Measurements from ENCODE around the gene RAB8B.

Gene RAB8B

DNA sequence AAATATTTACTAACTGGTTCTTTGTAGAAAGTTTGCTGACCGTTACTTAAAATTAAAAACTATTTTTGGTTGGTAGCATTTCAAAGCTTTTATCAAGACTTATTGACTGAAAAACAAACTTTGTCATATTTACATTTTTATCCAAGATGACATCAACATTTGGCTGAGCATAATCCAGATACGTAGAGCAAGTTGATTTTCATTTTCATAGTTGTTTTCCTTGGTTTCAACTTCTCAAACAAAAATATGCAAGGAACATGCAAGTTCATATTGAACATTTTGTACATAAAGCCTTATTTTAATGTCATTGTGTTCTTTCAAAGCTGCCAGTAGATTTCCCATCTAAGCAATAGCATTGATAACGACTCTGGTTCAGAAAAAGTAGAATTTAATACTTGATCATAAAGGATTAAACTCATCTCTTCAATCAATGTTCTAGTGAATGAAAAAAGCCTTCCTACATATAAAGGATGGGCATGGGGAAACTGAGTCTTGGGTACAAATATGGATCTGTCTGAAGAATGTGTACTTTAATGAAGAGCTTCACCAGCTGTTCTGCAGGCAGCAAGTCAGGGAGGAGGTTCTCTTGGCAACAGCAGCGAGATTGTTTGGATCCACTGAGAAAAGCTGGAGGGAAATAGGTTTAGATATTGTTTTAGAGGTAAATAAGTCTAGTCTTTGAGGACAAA is 5.6 kb downstream of the RAB8B start:
- H3K4me3 ChIP-seq (ENCODE audit: low read length): no peak overlapping the region
- TF ChIP-seq, protein P1, sequence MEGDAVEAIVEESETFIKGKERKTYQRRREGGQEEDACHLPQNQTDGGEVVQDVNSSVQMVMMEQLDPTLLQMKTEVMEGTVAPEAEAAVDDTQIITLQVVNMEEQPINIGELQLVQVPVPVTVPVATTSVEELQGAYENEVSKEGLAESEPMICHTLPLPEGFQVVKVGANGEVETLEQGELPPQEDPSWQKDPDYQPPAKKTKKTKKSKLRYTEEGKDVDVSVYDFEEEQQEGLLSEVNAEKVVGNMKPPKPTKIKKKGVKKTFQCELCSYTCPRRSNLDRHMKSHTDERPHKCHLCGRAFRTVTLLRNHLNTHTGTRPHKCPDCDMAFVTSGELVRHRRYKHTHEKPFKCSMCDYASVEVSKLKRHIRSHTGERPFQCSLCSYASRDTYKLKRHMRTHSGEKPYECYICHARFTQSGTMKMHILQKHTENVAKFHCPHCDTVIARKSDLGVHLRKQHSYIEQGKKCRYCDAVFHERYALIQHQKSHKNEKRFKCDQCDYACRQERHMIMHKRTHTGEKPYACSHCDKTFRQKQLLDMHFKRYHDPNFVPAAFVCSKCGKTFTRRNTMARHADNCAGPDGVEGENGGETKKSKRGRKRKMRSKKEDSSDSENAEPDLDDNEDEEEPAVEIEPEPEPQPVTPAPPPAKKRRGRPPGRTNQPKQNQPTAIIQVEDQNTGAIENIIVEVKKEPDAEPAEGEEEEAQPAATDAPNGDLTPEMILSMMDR (IDR thresholded peaks at IDR 0.05; ENCODE audit: insufficient read depth, low read depth, low read length, missing control alignments): no peak
- no peak for DNase-seq (ENCODE audit: low read depth)

- TF ChIP-seq, protein P1 (IDR thresholded peaks at IDR 0.05; ENCODE audit: insufficient read depth, low read depth, low read length, missing control alignments): no peak
- no peak for DNase-seq (ENCODE audit: low read depth)
- H3K4me3 ChIP-seq (ENCODE audit: low read length): no peak overlapping the region
Observed at GRCh38 chr15:63195569-63196015, 6.2 kb downstream of the RAB8B start.

- DNase-seq (ENCODE audit: low read depth): no peak
- TF ChIP-seq, protein P1 (IDR thresholded peaks at IDR 0.05; ENCODE audit: insufficient read depth, low read depth, low read length, missing control alignments): no peak
- no peak overlapping the region for H3K4me3 ChIP-seq (ENCODE audit: low read length)
Observed at GRCh38 chr15:63196842-63197241, 7.4 kb downstream of the RAB8B start.

DNA sequence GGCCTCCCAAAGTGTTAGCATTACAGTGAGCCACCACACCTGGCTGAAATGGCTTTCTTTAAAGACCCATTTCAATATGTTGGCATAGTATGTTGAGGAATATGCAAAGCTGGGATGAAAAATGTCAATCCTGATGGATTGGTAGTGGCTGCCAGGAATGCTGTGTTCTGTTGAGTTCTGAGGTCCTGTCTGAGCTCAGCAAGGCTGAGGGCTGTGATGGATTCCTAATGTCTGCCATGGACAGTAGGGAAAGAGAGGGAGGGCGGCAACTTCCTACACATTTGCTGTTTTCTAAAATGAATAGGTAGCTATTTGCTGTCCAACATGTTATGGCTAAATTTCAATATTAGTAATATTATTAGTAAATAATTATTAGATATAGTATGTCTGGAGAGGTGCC is 8.2 kb downstream of the RAB8B start:
- TF ChIP-seq, protein P1 (IDR thresholded peaks at IDR 0.05; ENCODE audit: insufficient read depth, low read depth, low read length, missing control alignments): no peak

DNA sequence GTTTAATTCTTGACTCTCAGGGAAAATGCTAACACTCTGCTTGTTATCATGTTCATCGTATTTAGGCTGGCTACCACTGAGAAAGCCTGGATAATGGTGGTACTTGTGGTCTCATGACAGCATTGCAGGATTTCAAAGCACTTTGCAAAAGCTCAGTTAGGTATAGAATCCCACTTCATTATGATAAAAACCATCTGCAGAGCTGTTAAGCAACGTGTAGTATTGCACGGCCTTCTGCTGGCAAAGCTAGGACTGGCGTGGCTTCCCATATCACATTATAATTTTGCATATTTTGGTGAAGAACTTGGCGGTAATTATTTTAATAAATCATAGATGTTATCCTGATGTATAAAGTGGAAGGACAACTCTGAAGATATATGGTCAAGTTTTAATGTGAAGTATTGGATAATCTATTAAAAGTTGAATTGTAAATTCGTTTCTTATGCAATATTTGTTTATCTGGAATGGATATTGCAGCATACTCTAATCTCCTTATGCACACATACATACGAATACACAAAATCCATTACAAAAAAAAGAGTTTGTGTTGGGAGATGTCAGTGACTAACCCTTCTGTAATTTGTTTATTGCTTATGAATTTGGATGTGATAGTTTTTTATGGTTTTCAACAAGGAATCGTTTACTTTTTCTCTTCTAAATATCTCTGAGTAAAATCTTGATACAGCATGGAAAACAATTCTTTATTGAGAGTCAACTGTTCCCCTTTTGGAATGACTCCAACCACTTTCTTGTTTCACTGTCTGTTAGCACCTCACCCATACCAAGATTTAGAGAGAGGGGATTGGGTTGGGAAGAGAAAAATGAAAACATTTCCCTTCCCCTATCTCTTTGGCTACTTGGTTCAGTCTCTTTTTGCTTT is 9.2 kb downstream of the RAB8B start:
- TF ChIP-seq, protein P1 (IDR thresholded peaks at IDR 0.05; ENCODE audit: insufficient read depth, low read depth, low read length, missing control alignments): no peak
- DNase-seq (ENCODE audit: low read depth): no peak
- H3K4me3 ChIP-seq (ENCODE audit: low read length): no peak overlapping the region

More for the DNA sequence above, 8.2 kb downstream of the RAB8B start:
- H3K4me3 ChIP-seq (ENCODE audit: low read length): no peak overlapping the region
- DNase-seq (ENCODE audit: low read depth): no peak

- DNase-seq (ENCODE audit: low read depth): no peak
- no peak overlapping the region for H3K4me3 ChIP-seq (ENCODE audit: low read length)
- TF ChIP-seq, protein P1 (IDR thresholded peaks at IDR 0.05; ENCODE audit: insufficient read depth, low read depth, low read length, missing control alignments): no peak
Observed at GRCh38 chr15:63200464-63201249, 11.3 kb downstream of the RAB8B start.

Data from epithelial cell of esophagus (primary cell).